Retinal pigment epithelial cell (primary cell): Measurements from ENCODE around the gene RRM1.
"Not testable (repeated sequence)": the region's sequence is repeated elsewhere in the genome, so short reads cannot be mapped to it uniquely, and the experiment has no call there.

Source experiments
- DNase-seq: peaks from one replicate; pipeline ENCODE4 v3.0.0-alpha.2; 2010; ENCODE audit warnings: low read depth
- H3K4me3 ChIP-seq: 2 replicates; pipeline ENCODE4 v1.5.1; 2011; ENCODE audit warnings: mild to moderate bottlenecking, low read length, control low read depth, moderate library complexity
- CTCF ChIP-seq: conservative IDR thresholded peaks from 2 replicates; pipeline ENCODE4 v1.5.1; 2011; ENCODE audit warnings: low read depth, low read length, control low read depth, inconsistent platforms

The RRM1 gene

GRCh38 chr11:4138497-4138896, 43.9 kb downstream of the RRM1 start:
- no peak overlapping the region for H3K4me3 ChIP-seq
- no peak for DNase-seq
- TF ChIP-seq CTCF = no peak

GRCh38 chr11:4140067-4140636, 45.6 kb downstream of the RRM1 start:
- no peak for DNase-seq
- no peak for TF ChIP-seq CTCF
- H3K4me3 ChIP-seq = no peak overlapping the region

GRCh38 chr11:4146070-4146771, 51.6 kb downstream of the RRM1 start:
- no peak overlapping the region for H3K4me3 ChIP-seq
- TF ChIP-seq CTCF = no peak
- DNase-seq = no peak

- TF ChIP-seq CTCF = no peak
- H3K4me3 ChIP-seq = no peak overlapping the region
- no peak for DNase-seq
Measured at GRCh38 chr11:4146772-4147098, 52.1 kb downstream of the RRM1 start.

GRCh38 chr11:4154503-4154902, 59.9 kb downstream of the RRM1 start:
- no peak for TF ChIP-seq CTCF
- H3K4me3 ChIP-seq = no peak overlapping the region
- no peak for DNase-seq

GRCh38 chr11:4156571-4156970, 62.0 kb downstream of the RRM1 start:
- no peak overlapping the region for H3K4me3 ChIP-seq
- no peak for TF ChIP-seq CTCF
- DNase-seq = no peak

GRCh38 chr11:4158818-4159217, 64.2 kb downstream of the RRM1 start:
- DNase-seq, H3K4me3 ChIP-seq: not testable (repeated sequence)

GRCh38 chr11:4161305-4161704, 66.7 kb downstream of the RRM1 start:
- TF ChIP-seq CTCF = no peak
- no peak overlapping the region for H3K4me3 ChIP-seq
- no peak for DNase-seq
